Astrocyte of the spinal cord (primary cell): ENCODE data around the gene PLXDC2.

ENCODE experiments used
- DNase-seq: peaks from one replicate; pipeline ENCODE4 v3.0.0; 2011; ENCODE audit warnings: low read depth, low spot score
- H3K4me3 ChIP-seq: 2 replicates; pipeline ENCODE4 v1.5.1; 2011; ENCODE audit warnings: low read depth, mild to moderate bottlenecking, low read length, moderate library complexity
- in situ Hi-C: cut with HindIII; loops from 2 replicates; pipeline ENCODE4 v1.10.0; 2017; ENCODE audit warnings: low sequenced_read_pairs
- TF ChIP-seq, protein P1 (sequence below): IDR thresholded peaks from 2 replicates; pipeline ENCODE4 v1.5.1; 2012; ENCODE audit warnings: low read depth, mild to moderate bottlenecking, low read length, inconsistent platforms

The PLXDC2 gene

DNA sequence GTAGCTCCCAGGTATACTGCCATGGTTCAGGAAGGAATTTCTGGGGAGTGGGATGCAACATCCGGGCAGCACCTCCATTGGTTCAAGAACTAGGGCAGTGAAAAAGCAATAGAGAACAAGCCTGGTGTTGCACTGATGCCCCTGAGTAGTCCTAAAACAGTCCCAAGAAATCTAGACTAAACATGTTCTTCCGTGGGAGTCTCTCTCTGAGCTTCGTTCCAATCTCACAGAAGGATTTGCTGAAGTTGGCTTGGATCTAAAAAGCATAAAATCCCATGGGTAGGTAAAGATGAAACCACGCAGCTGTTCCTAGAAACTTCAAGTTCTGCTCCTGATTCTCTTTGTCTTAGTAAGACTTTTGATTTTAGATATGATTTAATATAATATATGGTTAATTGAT lies 154.5 kb downstream of the PLXDC2 start:
- DNase-seq, result no peak
- in situ Hi-C loops, result no loop called here
- TF ChIP-seq, protein P1, sequence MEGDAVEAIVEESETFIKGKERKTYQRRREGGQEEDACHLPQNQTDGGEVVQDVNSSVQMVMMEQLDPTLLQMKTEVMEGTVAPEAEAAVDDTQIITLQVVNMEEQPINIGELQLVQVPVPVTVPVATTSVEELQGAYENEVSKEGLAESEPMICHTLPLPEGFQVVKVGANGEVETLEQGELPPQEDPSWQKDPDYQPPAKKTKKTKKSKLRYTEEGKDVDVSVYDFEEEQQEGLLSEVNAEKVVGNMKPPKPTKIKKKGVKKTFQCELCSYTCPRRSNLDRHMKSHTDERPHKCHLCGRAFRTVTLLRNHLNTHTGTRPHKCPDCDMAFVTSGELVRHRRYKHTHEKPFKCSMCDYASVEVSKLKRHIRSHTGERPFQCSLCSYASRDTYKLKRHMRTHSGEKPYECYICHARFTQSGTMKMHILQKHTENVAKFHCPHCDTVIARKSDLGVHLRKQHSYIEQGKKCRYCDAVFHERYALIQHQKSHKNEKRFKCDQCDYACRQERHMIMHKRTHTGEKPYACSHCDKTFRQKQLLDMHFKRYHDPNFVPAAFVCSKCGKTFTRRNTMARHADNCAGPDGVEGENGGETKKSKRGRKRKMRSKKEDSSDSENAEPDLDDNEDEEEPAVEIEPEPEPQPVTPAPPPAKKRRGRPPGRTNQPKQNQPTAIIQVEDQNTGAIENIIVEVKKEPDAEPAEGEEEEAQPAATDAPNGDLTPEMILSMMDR, result no peak
- no peak overlapping the region for H3K4me3 ChIP-seq

GRCh38 chr10:19971343-19972052 lies 155.3 kb downstream of the PLXDC2 start:
- no peak for DNase-seq
- in situ Hi-C loops, result no loop called here

GRCh38 chr10:19974138-19974537 lies 157.9 kb downstream of the PLXDC2 start:
- no peak overlapping the region for H3K4me3 ChIP-seq
- in situ Hi-C loops, result no loop called here
- TF ChIP-seq, protein P1, result no peak
- DNase-seq, result no peak

More at GRCh38 chr10:19971343-19972052, 155.3 kb downstream of the PLXDC2 start:
- TF ChIP-seq, protein P1, result no peak
- H3K4me3 ChIP-seq, result no peak overlapping the region

DNA sequence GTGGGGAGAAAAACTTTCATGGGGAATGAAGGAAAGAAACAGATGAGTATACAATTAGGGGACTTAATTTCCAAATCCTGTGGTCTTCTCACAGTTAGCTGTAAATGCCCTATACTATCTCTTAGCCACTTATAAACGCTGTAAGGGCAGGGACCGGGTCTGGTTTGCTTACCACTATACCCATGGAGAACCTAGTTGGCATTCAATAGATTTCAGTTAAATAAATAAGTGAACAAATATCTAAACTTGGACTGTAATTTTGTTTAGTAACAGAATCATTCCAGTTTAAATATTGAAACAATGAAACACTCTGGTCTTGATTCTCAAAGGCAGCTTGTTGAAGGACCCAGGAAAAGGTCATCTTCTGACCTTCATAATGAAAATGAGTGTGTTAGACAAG lies 158.3 kb downstream of the PLXDC2 start:
- no peak overlapping the region for H3K4me3 ChIP-seq
- no peak for DNase-seq
- TF ChIP-seq, protein P1, result no peak
- in situ Hi-C loops, result no loop called here

- TF ChIP-seq, protein P1, result no peak
- in situ Hi-C loops, result no loop called here
- DNase-seq, result no peak
- H3K4me3 ChIP-seq, result no peak overlapping the region
Measured at GRCh38 chr10:19977097-19977521, 160.9 kb downstream of the PLXDC2 start.

GRCh38 chr10:19979628-19980027 lies 163.4 kb downstream of the PLXDC2 start:
- TF ChIP-seq, protein P1, result no peak
- in situ Hi-C loops, result no loop called here
- no peak for DNase-seq
- H3K4me3 ChIP-seq, result no peak overlapping the region
